Prostate gland (tissue), 2 donors: ENCODE results near the gene PP2D1.

Experiments used
- POLR2A ChIP-seq: fragments of 450-650 bp; IDR thresholded peaks from one replicate; pipeline ENCODE4 v1.6.1; 2016; ENCODE audit warnings: antibody characterized with exemption, mild to moderate bottlenecking
- POLR2AphosphoS5 ChIP-seq: sonication (generic); formaldehyde crosslinking; IDR thresholded peaks from one replicate; pipeline ENCODE4 v1.6.1; 2017; ENCODE audit warnings: antibody characterized with exemption
- TF ChIP-seq, protein P1 (sequence below), 4 experiments: fragments of 200-600 bp in 2 of 4; fragments of 450-650 bp in 2 of 4; sonication (generic) in 2 of 4; IDR thresholded peaks; 1 replicate in 3 of 4; 2 replicates in 1 of 4; pipeline ENCODE4 v1.5.1; 2016 to 2019; ENCODE audit warnings: antibody characterized with exemption in 4 of 4, mild to moderate bottlenecking in 2 of 4, moderate library complexity in 2 of 4

DNA sequence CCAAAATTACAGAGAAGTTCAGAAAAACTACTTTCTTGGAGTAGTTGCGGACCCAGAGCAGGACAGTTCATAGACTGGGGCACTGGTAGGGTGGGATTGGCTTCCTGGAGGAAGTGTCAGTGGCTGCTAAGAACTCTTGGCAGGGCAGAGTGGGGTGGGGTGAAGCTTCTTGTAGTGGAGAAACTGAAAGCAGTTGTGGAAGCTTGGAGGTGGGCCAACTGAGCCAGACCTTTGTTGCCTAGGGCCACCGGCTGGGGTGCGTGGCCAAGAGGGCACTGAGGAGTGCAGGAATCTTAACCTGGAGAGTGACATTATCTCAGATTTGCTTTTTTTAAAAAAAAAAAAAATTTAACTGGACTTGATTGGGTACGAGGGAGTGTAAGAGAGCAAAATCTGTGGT lies 31.3 kb upstream of the PP2D1 start:
- TF ChIP-seq, protein P1, sequence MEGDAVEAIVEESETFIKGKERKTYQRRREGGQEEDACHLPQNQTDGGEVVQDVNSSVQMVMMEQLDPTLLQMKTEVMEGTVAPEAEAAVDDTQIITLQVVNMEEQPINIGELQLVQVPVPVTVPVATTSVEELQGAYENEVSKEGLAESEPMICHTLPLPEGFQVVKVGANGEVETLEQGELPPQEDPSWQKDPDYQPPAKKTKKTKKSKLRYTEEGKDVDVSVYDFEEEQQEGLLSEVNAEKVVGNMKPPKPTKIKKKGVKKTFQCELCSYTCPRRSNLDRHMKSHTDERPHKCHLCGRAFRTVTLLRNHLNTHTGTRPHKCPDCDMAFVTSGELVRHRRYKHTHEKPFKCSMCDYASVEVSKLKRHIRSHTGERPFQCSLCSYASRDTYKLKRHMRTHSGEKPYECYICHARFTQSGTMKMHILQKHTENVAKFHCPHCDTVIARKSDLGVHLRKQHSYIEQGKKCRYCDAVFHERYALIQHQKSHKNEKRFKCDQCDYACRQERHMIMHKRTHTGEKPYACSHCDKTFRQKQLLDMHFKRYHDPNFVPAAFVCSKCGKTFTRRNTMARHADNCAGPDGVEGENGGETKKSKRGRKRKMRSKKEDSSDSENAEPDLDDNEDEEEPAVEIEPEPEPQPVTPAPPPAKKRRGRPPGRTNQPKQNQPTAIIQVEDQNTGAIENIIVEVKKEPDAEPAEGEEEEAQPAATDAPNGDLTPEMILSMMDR (IDR thresholded peaks at IDR 0.05), result no peak
- TF ChIP-seq POLR2AphosphoS5 (no peak), POLR2A (no peak)
